Measurements from ENCODE around the gene FGGY.
"Not testable (repeated sequence)": the region's sequence is repeated elsewhere in the genome, so short reads cannot be mapped to it uniquely, and the experiment has no call there.

Gene FGGY

GRCh38 chr1:59596432-59596831 is 299.5 kb downstream of the FGGY start:
- H3K9me3 ChIP-seq (ENCODE audit: control insufficient read depth, insufficient read depth, low read length), result no peaks in the 10 kb centered on the region
- no peak overlapping the region for H3K4me3 ChIP-seq (ENCODE audit: low read depth, low read length)
- no peaks in the 10 kb centered on the region for H3K27me3 ChIP-seq (ENCODE audit: control insufficient read depth, insufficient read depth, low read length)
- no peak overlapping the region for H3K27ac ChIP-seq (ENCODE audit: low read depth, low read length)
- H3K4me1 ChIP-seq (ENCODE audit: control insufficient read depth, insufficient read depth, low read length), result peaks cover 10% of the 10 kb centered on the region; the same call in 1 of the 2 replicates
- no peaks in the 10 kb centered on the region for H3K36me3 ChIP-seq (ENCODE audit: control insufficient read depth, insufficient read depth, low read length)
- H3K9ac ChIP-seq (ENCODE audit: low read depth, low read length), result no peak overlapping the region

GRCh38 chr1:59596956-59597355 is 300.1 kb downstream of the FGGY start:
- Histone ChIP-seq H3K27ac (ENCODE audit: low read depth, low read length) (no peak overlapping the region), H3K4me1 (ENCODE audit: control insufficient read depth, insufficient read depth, low read length) (peaks cover 10% of the 10 kb centered on the region; the same call in 1 of the 2 replicates), H3K4me3 (ENCODE audit: low read depth, low read length) (no peak overlapping the region), H3K27me3 (ENCODE audit: control insufficient read depth, insufficient read depth, low read length) (no peaks in the 10 kb centered on the region), H3K9ac (ENCODE audit: low read depth, low read length) (no peak overlapping the region), H3K36me3 (ENCODE audit: control insufficient read depth, insufficient read depth, low read length) (no peaks in the 10 kb centered on the region), H3K9me3 (ENCODE audit: control insufficient read depth, insufficient read depth, low read length) (no peaks in the 10 kb centered on the region)

- H3K9me3 ChIP-seq (ENCODE audit: control insufficient read depth, insufficient read depth, low read length), result no peaks in the 10 kb centered on the region
- no peak overlapping the region for H3K27ac ChIP-seq (ENCODE audit: low read depth, low read length)
- H3K4me3 ChIP-seq (ENCODE audit: low read depth, low read length), result no peak overlapping the region
- H3K27me3 ChIP-seq (ENCODE audit: control insufficient read depth, insufficient read depth, low read length), result no peaks in the 10 kb centered on the region
- H3K36me3 ChIP-seq (ENCODE audit: control insufficient read depth, insufficient read depth, low read length), result no peaks in the 10 kb centered on the region
- H3K9ac ChIP-seq (ENCODE audit: low read depth, low read length), result no peak overlapping the region
- H3K4me1 ChIP-seq (ENCODE audit: control insufficient read depth, insufficient read depth, low read length), result peaks cover 10% of the 10 kb centered on the region; the same call in 1 of the 2 replicates
Observed at GRCh38 chr1:59597420-59598119, 300.7 kb downstream of the FGGY start.

GRCh38 chr1:59598120-59598440 is 301.2 kb downstream of the FGGY start:
- Histone ChIP-seq H3K9me3 (ENCODE audit: control insufficient read depth, insufficient read depth, low read length) (no peaks in the 10 kb centered on the region), H3K27me3 (ENCODE audit: control insufficient read depth, insufficient read depth, low read length) (no peaks in the 10 kb centered on the region), H3K4me3 (ENCODE audit: low read depth, low read length) (no peak overlapping the region), H3K4me1 (ENCODE audit: control insufficient read depth, insufficient read depth, low read length) (peaks cover 10% of the 10 kb centered on the region; the same call in 1 of the 2 replicates), H3K36me3 (ENCODE audit: control insufficient read depth, insufficient read depth, low read length) (no peaks in the 10 kb centered on the region), H3K9ac (ENCODE audit: low read depth, low read length) (no peak overlapping the region), H3K27ac (ENCODE audit: low read depth, low read length) (no peak overlapping the region)

- Histone ChIP-seq H3K36me3 (ENCODE audit: control insufficient read depth, insufficient read depth, low read length) (no peaks in the 10 kb centered on the region), H3K9me3 (ENCODE audit: control insufficient read depth, insufficient read depth, low read length) (no peaks in the 10 kb centered on the region), H3K4me3 (ENCODE audit: low read depth, low read length) (no peak overlapping the region), H3K27me3 (ENCODE audit: control insufficient read depth, insufficient read depth, low read length) (no peaks in the 10 kb centered on the region), H3K27ac (ENCODE audit: low read depth, low read length) (no peak overlapping the region), H3K9ac (ENCODE audit: low read depth, low read length) (no peak overlapping the region), H3K4me1 (ENCODE audit: control insufficient read depth, insufficient read depth, low read length) (0 out of 2 replicates have a peak, but pooled peaks cover 6% of the 10 kb centered on the region)
Observed at GRCh38 chr1:59601041-59601441, 304.1 kb downstream of the FGGY start.

- Histone ChIP-seq H3K9ac (ENCODE audit: low read depth, low read length) (no peak overlapping the region), H3K36me3 (ENCODE audit: control insufficient read depth, insufficient read depth, low read length) (no peaks in the 10 kb centered on the region), H3K27ac (ENCODE audit: low read depth, low read length) (no peak overlapping the region), H3K27me3 (ENCODE audit: control insufficient read depth, insufficient read depth, low read length) (no peaks in the 10 kb centered on the region), H3K9me3 (ENCODE audit: control insufficient read depth, insufficient read depth, low read length) (no peaks in the 10 kb centered on the region), H3K4me1 (ENCODE audit: control insufficient read depth, insufficient read depth, low read length) (0 out of 2 replicates have a peak, but pooled peaks cover 6% of the 10 kb centered on the region), H3K4me3 (ENCODE audit: low read depth, low read length) (no peak overlapping the region)
Observed at GRCh38 chr1:59601811-59602210, 304.9 kb downstream of the FGGY start.

- H3K9me3 ChIP-seq (ENCODE audit: control insufficient read depth, insufficient read depth, low read length), result no peaks in the 10 kb centered on the region
- H3K4me3 ChIP-seq (ENCODE audit: low read depth, low read length), result no peak overlapping the region
- H3K4me1 ChIP-seq (ENCODE audit: control insufficient read depth, insufficient read depth, low read length), result 0 out of 2 replicates have a peak, but pooled peaks cover 6% of the 10 kb centered on the region
- no peaks in the 10 kb centered on the region for H3K36me3 ChIP-seq (ENCODE audit: control insufficient read depth, insufficient read depth, low read length)
- no peak overlapping the region for H3K9ac ChIP-seq (ENCODE audit: low read depth, low read length)
- no peaks in the 10 kb centered on the region for H3K27me3 ChIP-seq (ENCODE audit: control insufficient read depth, insufficient read depth, low read length)
- no peak overlapping the region for H3K27ac ChIP-seq (ENCODE audit: low read depth, low read length)
Observed at GRCh38 chr1:59604191-59604590, 307.3 kb downstream of the FGGY start.

- Histone ChIP-seq H3K4me1 (ENCODE audit: control insufficient read depth, insufficient read depth, low read length) (0 out of 2 replicates have a peak, but pooled peaks cover 6% of the 10 kb centered on the region), H3K36me3 (ENCODE audit: control insufficient read depth, insufficient read depth, low read length) (no peaks in the 10 kb centered on the region), H3K9me3 (ENCODE audit: control insufficient read depth, insufficient read depth, low read length) (no peaks in the 10 kb centered on the region; the same call in 1 of the 2 replicates), H3K27ac (ENCODE audit: low read depth, low read length) (no peak overlapping the region), H3K9ac (ENCODE audit: low read depth, low read length) (no peak overlapping the region), H3K4me3 (ENCODE audit: low read depth, low read length) (no peak overlapping the region), H3K27me3 (ENCODE audit: control insufficient read depth, insufficient read depth, low read length) (no peaks in the 10 kb centered on the region)
Observed at GRCh38 chr1:59605184-59605583, 308.3 kb downstream of the FGGY start.

GRCh38 chr1:59605761-59606160 is 308.9 kb downstream of the FGGY start:
- peaks cover 4% of the 10 kb centered on the region for H3K9me3 ChIP-seq (ENCODE audit: control insufficient read depth, insufficient read depth, low read length)
- H3K4me1 ChIP-seq (ENCODE audit: control insufficient read depth, insufficient read depth, low read length), result 0 out of 2 replicates have a peak, but pooled peaks cover 1% of the 10 kb centered on the region
- H3K4me3 ChIP-seq (ENCODE audit: low read depth, low read length), result no peak overlapping the region
- H3K9ac ChIP-seq (ENCODE audit: low read depth, low read length), result no peak overlapping the region
- no peaks in the 10 kb centered on the region for H3K27me3 ChIP-seq (ENCODE audit: control insufficient read depth, insufficient read depth, low read length)
- H3K36me3 ChIP-seq (ENCODE audit: control insufficient read depth, insufficient read depth, low read length), result no peaks in the 10 kb centered on the region
- H3K27ac ChIP-seq (ENCODE audit: low read depth, low read length), result no peak overlapping the region

- Histone ChIP-seq H3K9ac (ENCODE audit: low read depth, low read length) (no peak overlapping the region), H3K4me1 (ENCODE audit: control insufficient read depth, insufficient read depth, low read length) (no peaks in the 10 kb centered on the region), H3K4me3 (ENCODE audit: low read depth, low read length) (no peak overlapping the region), H3K36me3 (ENCODE audit: control insufficient read depth, insufficient read depth, low read length) (no peaks in the 10 kb centered on the region), H3K27ac (ENCODE audit: low read depth, low read length) (no peak overlapping the region), H3K9me3 (ENCODE audit: control insufficient read depth, insufficient read depth, low read length) (peaks cover 9% of the 10 kb centered on the region), H3K27me3 (ENCODE audit: control insufficient read depth, insufficient read depth, low read length) (no peaks in the 10 kb centered on the region)
Observed at GRCh38 chr1:59609245-59609644, 312.4 kb downstream of the FGGY start.

GRCh38 chr1:59610499-59610898 is 313.6 kb downstream of the FGGY start:
- not testable (repeated sequence) for H3K27ac ChIP-seq (ENCODE audit: low read depth, low read length); H3K9me3 ChIP-seq (ENCODE audit: control insufficient read depth, insufficient read depth, low read length); H3K4me3 ChIP-seq (ENCODE audit: low read depth, low read length); H3K36me3 ChIP-seq (ENCODE audit: control insufficient read depth, insufficient read depth, low read length); H3K9ac ChIP-seq (ENCODE audit: low read depth, low read length); H3K27me3 ChIP-seq (ENCODE audit: control insufficient read depth, insufficient read depth, low read length); H3K4me1 ChIP-seq (ENCODE audit: control insufficient read depth, insufficient read depth, low read length)
